Measurements from ENCODE around the gene TSPAN2.

TSPAN2 gene

DNA sequence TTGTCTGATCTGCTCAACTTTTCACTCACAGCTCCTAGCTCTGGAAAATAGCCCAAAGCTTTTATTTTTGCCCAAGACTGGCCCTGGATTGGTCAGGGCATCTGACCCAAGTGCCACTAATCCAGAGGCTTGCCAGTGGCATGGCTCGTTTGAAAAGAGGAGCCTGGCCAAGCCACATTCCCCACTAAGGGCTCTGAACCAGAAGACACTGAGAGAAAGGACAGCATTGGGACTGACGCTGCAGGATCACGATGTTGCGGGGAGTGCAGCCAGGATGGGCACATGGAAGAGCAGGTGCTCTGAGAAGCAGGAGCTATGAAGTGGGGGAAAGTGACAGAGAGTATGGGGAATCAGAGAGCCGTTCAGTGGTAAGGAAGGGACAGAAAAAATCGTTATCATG, 44.9 kb upstream of the TSPAN2 start:
- no peaks in the 10 kb centered on the region for H4K20me1 ChIP-seq (ENCODE audit: insufficient read depth, low read length)
- H3K79me2 ChIP-seq (ENCODE audit: low read length): no peaks in the 10 kb centered on the region
- H3K36me3 ChIP-seq (replicated peaks; ENCODE audit: low read depth, low read length): no peaks in the 10 kb centered on the region
- no peaks in the 10 kb centered on the region for H3K9me3 ChIP-seq (ENCODE audit: insufficient read depth, low read length)
- H3K27me3 ChIP-seq (ENCODE audit: low read depth, low read length): no peaks in the 10 kb centered on the region; the same call in 1 of the 2 replicates
- TF ChIP-seq EZH2phosphoT487 (IDR thresholded peaks at IDR 0.05; ENCODE audit: low read depth): no peak
- TF ChIP-seq, protein P1, sequence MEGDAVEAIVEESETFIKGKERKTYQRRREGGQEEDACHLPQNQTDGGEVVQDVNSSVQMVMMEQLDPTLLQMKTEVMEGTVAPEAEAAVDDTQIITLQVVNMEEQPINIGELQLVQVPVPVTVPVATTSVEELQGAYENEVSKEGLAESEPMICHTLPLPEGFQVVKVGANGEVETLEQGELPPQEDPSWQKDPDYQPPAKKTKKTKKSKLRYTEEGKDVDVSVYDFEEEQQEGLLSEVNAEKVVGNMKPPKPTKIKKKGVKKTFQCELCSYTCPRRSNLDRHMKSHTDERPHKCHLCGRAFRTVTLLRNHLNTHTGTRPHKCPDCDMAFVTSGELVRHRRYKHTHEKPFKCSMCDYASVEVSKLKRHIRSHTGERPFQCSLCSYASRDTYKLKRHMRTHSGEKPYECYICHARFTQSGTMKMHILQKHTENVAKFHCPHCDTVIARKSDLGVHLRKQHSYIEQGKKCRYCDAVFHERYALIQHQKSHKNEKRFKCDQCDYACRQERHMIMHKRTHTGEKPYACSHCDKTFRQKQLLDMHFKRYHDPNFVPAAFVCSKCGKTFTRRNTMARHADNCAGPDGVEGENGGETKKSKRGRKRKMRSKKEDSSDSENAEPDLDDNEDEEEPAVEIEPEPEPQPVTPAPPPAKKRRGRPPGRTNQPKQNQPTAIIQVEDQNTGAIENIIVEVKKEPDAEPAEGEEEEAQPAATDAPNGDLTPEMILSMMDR (IDR thresholded peaks at IDR 0.05; ENCODE audit: low read depth, low read length): no peak
- no peaks in the 10 kb centered on the region for H3K4me1 ChIP-seq (ENCODE audit: low read length)
- no peak overlapping the region for H3K4me3 ChIP-seq (ENCODE audit: low read length)
- no peak overlapping the region for H3K4me2 ChIP-seq (ENCODE audit: low read length)
- no peak overlapping the region for H3K9ac ChIP-seq (ENCODE audit: low read length)
- no peak overlapping the region for H3K27ac ChIP-seq (ENCODE audit: low read length)
- H2AFZ ChIP-seq (ENCODE audit: low read depth, low read length): no peak overlapping the region

DNA sequence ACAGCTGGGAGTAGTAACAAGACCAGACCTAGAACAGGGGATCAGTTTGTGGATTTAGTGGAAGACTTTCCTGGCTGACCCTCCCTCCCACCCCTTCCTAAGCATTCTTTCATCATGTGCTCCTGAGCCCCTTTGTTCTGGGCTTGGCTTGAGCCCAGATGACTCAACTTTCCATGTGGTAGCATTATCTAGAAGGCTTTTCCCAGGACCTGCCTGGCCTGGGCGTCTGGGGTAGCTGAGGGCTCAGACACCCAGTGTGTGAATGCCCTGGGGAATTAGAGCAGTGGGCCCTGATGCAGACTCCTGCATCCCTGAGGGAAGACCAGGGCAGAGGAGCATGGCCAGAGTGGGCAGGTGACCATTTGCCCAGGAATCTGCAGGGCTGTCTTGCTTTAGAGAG, 44.1 kb upstream of the TSPAN2 start:
- H3K79me2 ChIP-seq (ENCODE audit: low read length): no peaks in the 10 kb centered on the region
- H3K4me2 ChIP-seq (ENCODE audit: low read length): no peak overlapping the region
- H4K20me1 ChIP-seq (ENCODE audit: insufficient read depth, low read length): no peaks in the 10 kb centered on the region
- H2AFZ ChIP-seq (ENCODE audit: low read depth, low read length): no peak overlapping the region
- H3K4me1 ChIP-seq (ENCODE audit: low read length): no peaks in the 10 kb centered on the region
- no peaks in the 10 kb centered on the region; the same call in 1 of the 2 replicates for H3K27me3 ChIP-seq (ENCODE audit: low read depth, low read length)
- no peaks in the 10 kb centered on the region for H3K9me3 ChIP-seq (ENCODE audit: insufficient read depth, low read length)
- no peak overlapping the region for H3K9ac ChIP-seq (ENCODE audit: low read length)
- no peaks in the 10 kb centered on the region for H3K36me3 ChIP-seq (replicated peaks; ENCODE audit: low read depth, low read length)
- no peak overlapping the region for H3K4me3 ChIP-seq (ENCODE audit: low read length)
- no peak overlapping the region for H3K27ac ChIP-seq (ENCODE audit: low read length)
- TF ChIP-seq EZH2phosphoT487 (IDR thresholded peaks at IDR 0.05; ENCODE audit: low read depth): no peak
- TF ChIP-seq, protein P1 (IDR thresholded peaks at IDR 0.05; ENCODE audit: low read depth, low read length): no peak

DNA sequence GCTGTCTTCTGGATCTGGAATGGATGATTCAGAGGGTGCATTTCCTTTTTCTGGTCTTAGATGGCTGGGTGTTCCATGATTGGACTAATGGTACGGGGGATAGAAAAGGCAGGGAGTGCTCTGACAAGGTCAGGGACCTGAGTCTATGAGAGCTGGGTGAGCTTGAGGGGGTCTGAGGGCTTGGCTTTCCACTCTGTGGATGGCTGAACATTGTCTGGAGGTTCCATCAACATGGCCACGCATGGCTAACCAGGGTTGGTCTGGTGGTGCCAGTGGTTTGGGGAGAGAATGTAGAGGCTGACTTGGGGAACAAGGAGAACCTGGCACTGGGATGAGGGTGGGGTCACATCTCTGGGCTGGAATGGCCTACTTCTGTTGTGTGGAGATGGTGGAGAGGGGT, 41.5 kb upstream of the TSPAN2 start:
- no peak overlapping the region for H3K4me3 ChIP-seq (ENCODE audit: low read length)
- H3K4me1 ChIP-seq (ENCODE audit: low read length): no peaks in the 10 kb centered on the region
- no peaks in the 10 kb centered on the region for H3K9me3 ChIP-seq (ENCODE audit: insufficient read depth, low read length)
- no peaks in the 10 kb centered on the region for H3K36me3 ChIP-seq (replicated peaks; ENCODE audit: low read depth, low read length)
- H3K4me2 ChIP-seq (ENCODE audit: low read length): no peak overlapping the region
- H3K9ac ChIP-seq (ENCODE audit: low read length): no peak overlapping the region
- TF ChIP-seq, protein P1 (IDR thresholded peaks at IDR 0.05; ENCODE audit: low read depth, low read length): no peak
- no peak for TF ChIP-seq EZH2phosphoT487 (IDR thresholded peaks at IDR 0.05; ENCODE audit: low read depth)
- no peaks in the 10 kb centered on the region for H3K79me2 ChIP-seq (ENCODE audit: low read length)
- no peaks in the 10 kb centered on the region; the same call in none of the 2 replicates for H3K27me3 ChIP-seq (ENCODE audit: low read depth, low read length)
- H3K27ac ChIP-seq (ENCODE audit: low read length): no peak overlapping the region
- H4K20me1 ChIP-seq (ENCODE audit: insufficient read depth, low read length): no peaks in the 10 kb centered on the region
- no peak overlapping the region for H2AFZ ChIP-seq (ENCODE audit: low read depth, low read length)

DNA sequence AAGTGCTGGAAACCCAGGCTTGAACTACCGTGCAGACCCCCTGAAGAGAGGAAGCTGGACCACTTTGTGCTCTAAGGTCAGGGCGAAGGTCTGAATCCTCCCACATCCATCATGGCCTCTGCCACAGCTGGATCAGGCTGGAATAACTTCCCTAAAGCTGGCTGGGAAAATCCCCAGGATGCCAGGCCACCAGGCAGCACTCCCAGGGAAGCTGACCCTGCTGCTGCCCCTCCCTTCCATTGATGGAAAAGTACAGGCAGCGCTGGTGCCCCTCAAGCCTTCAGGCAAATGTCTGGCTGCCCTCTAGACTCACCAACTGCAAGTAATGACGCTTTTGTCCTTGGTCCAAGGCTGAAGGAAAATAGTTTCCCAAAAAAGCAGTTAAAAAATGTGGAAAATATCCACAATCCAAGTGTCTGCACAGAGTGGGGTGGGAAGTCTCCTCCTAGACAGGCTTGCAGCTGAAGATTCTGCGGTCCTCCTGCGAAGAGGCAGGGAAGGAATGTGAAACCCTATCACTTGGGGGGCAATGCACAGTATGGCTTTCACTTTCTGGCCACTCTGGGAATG, 39.9 kb upstream of the TSPAN2 start:
- no peaks in the 10 kb centered on the region for H3K4me1 ChIP-seq (ENCODE audit: low read length)
- H3K4me3 ChIP-seq (ENCODE audit: low read length): no peak overlapping the region
- H3K79me2 ChIP-seq (ENCODE audit: low read length): no peaks in the 10 kb centered on the region
- no peaks in the 10 kb centered on the region for H4K20me1 ChIP-seq (ENCODE audit: insufficient read depth, low read length)
- no peak for TF ChIP-seq EZH2phosphoT487 (IDR thresholded peaks at IDR 0.05; ENCODE audit: low read depth)
- TF ChIP-seq, protein P1 (IDR thresholded peaks at IDR 0.05; ENCODE audit: low read depth, low read length): no peak
- H3K9me3 ChIP-seq (ENCODE audit: insufficient read depth, low read length): no peaks in the 10 kb centered on the region
- H3K36me3 ChIP-seq (replicated peaks; ENCODE audit: low read depth, low read length): no peaks in the 10 kb centered on the region
- no peak overlapping the region for H2AFZ ChIP-seq (ENCODE audit: low read depth, low read length)
- H3K27ac ChIP-seq (ENCODE audit: low read length): no peak overlapping the region
- no peak overlapping the region for H3K4me2 ChIP-seq (ENCODE audit: low read length)
- no peaks in the 10 kb centered on the region; the same call in 1 of the 2 replicates for H3K27me3 ChIP-seq (ENCODE audit: low read depth, low read length)
- no peak overlapping the region for H3K9ac ChIP-seq (ENCODE audit: low read length)

All from OCI-LY3 (cell line).